HG03196 (cell line): ENCODE results near the gene DCD.
"Not testable (repeated sequence)": the region's sequence is repeated elsewhere in the genome, so short reads cannot be mapped to it uniquely, and the experiment has no call there.

Source experiments
- ATAC-seq: cut with Tn5 transposase; IDR thresholded peaks from one replicate; pipeline ENCODE4 v1.9.1; 2021; ENCODE audit not compliant: unreplicated experiment

DCD gene, protein sequence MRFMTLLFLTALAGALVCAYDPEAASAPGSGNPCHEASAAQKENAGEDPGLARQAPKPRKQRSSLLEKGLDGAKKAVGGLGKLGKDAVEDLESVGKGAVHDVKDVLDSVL

DNA sequence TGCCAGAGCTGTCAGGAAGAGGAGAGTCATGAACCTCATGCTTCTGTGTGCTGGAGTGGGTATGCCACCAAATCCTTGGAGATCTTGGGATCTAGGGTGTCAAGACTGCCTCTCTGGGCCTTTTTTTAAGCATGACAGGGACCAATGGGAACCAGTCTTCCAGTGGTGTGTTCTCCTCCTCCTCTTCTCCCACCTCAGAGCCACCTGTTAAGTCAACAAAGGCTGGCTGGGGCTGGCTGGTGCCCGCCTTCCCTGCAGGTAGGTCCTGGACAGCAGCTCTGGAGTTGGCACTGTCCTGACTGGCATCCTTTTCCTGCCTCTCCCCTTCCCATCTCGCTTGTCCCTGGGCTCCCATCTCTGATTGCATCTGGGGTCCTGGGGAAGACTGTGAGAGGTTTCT lies at the start of gene DCD:
DCD (minus strand) TSS at position 101 of the 400 bp plus-strand sequence; CDS start at position 39, 62 bp downstream.
- no peak for ATAC-seq

GRCh38 chr12:54697851-54698250 lies 49.7 kb upstream of the DCD start:
- ATAC-seq, result no peak

GRCh38 chr12:54692353-54692752 lies 44.2 kb upstream of the DCD start:
- no peak for ATAC-seq

DNA sequence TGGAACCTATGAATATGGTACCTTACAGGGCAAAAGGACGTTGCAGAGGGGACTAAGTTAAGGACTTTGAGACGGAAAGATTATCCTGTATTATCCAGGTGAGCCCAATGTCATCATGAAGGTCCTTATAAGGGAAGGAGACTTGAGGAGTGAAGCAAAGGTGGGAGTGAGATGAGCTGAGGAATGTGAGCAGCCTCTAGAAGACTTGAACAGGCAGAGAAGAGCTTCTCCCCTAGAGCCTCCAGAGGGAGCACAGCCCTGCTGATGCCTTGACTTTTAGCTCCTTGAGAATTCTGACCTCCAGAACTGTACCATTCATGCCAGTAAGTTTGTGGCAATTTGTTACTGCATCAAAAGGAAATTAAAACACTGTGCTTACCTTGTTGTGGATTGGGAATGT lies 41.8 kb upstream of the DCD start:
- ATAC-seq, result no peak

DNA sequence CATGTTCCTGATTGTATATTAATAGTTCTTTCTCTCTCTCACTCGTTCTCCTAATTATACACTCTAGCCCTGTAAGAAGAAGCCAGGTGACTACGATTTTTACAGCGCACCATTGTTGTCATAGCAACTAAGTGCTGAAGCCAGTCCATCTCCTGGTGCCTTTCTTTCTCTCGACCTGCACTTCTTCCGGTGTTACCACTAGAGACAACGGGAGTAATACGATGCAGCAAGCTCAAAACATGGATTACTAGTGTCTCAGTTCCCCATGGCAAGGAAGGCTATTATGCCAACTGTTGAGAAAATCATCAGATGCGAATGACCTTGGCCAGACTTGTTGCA lies 40.8 kb upstream of the DCD start:
- ATAC-seq, result no peak

DNA sequence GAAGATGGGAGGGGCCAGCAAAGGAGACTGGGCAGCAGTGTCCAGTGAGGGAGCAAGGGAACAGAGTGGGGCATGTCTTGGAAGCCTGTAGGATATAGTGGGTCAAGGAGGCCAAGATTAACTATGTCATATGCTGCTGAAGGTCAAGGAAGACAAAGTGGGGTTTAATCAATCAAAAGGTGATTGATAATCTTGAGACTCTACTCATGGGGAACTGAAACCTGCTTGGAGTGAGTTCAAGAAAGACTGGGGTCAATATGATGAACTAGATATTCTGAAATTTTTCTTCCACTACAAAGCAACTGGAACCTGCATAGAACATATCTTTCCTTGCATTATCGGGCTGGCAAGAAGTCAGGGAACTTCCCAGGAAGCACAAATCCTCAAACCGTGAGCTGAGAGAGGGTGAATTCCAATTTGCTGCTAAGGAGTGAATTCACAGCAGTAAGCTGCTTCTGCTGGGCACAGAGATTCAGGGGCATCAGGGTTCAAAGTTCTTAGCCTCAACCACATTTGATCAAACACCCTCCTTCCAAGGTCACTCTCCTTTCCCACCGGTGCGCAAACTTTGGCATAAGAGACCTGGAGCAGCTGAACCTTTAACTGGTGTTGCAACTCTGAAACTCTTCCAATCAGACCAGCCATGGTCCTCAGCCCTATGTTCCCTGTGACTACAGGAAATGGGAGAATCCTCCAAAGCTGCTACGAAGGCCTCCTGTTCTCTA lies 40.3 kb upstream of the DCD start:
- ATAC-seq, result no peak

DNA sequence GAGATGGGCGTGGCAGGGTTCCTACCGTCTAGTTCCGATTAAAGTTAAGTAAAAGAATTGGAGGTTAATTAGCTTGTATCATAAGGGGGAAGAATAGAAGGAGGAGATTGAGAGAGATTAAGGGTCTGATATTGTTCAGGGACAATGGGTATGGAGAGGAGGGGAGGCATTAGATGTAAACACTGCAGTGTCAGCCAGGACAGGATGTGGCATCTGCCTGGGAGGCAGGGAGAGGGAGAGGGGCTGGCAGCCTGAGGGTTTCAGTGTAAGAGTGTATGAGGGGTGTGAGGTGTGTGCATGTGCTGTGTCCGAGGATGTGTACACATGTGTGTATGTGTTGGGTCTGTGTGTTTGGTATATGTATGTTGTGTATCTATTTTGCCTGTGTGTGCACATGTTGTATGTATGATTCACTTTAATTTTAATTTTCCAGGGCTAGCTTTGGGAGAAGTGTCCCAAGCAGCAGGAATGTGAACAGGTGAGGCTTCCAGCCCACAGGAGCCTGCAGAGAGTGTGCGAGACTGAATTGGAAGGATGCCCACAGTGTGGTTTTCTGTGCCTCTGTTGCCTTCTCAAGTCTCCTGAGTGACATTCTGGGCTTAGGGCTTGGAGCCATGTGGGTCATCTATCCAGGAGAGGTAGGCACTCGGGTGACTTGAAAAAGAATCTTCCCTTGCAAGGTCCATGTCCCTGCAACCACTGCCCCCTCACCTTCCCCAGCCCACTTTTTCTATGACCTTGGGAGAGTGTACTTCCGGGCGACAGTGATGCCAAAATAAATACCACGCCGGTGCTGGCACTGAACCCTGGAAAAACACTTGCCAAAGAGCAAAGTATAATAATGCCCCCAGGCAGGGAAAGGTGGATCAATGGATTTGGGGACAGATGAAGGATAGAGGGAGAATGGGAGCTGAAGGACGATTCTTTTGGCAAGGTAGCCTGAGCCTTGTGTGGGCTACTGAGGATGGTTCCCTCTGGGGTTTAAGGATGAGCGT lies 36.8 kb upstream of the DCD start:
- no peak for ATAC-seq

DNA sequence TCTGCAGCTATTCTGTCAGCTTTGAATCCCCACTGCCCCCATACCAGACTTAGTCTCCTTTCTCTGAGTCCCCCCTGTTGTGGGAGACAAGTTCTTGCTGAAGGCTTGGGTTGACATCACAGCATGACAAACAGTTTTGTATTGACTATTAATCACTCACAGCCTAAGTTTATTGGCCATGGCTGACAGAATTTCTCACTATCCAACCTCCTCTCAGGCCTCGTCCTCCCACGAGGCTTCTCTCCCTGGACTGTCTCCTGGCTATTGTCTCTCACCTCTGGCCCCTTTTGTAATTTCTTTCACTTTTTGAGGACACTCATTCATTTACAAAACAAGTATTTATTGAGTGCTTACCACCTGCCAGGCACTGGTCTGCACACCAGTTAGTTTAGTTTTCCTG lies 35.2 kb upstream of the DCD start:
- no peak for ATAC-seq

DNA sequence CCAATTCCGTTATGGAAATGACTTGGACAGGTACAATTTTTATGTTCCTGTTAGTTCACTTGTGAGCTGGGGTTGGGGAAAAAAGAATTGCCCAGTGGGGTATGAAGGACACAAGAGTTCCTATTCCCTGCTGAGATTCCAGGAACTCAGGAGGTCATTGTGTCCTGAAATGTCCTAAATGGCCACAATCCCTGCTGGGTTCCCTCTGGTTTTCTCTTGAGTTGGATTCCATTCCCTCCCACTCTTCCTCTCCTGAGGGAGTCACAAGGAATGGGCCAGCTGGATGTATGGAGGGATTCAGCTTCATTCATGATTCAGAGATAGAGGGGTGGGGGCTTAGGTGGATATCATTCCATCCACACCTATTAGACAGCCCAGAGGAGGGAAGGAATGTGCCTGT lies 34.5 kb upstream of the DCD start:
- no peak for ATAC-seq

DNA sequence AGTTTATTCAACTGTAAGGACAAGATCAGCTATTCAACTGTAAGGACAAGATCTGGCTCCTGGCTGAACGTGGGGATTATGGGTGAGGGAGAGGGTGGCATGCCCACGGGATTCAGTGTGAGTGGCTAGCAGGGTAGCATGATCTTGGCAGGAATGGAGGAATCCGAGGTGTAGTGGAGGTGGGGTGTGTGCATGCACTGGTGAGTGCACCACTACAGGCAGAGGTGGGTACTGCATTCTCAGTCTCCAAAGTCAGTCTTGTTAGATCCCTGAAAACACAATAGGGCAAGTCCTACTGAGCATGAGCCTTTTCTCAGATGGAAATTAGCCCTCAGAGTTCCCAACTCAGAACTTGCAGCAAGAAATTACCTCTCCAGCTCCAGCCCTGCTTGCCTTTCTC lies 32.2 kb upstream of the DCD start:
- no peak for ATAC-seq

DNA sequence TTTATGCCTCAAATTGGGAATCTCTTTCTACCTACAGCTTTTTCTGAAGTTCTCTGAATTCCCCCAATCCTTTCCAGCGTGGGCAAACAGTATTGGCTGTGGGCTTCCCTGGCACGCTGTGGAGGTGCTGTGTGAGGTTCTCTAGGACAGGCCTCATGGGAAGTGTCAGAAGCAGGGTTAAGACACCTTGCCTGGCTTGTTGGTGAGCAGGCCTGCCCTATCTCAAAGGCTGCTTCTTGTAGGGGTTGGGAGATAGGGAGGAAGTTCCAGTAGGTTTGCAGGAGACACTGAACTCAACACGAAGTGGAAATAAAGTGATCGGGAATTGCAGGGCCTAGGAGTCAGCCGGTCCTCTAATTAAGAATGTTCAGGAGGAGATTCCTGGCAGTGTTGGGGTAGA lies 30.0 kb upstream of the DCD start:
- no peak for ATAC-seq

GRCh38 chr12:54667945-54668344 lies 19.8 kb upstream of the DCD start:
- no peak for ATAC-seq

DNA sequence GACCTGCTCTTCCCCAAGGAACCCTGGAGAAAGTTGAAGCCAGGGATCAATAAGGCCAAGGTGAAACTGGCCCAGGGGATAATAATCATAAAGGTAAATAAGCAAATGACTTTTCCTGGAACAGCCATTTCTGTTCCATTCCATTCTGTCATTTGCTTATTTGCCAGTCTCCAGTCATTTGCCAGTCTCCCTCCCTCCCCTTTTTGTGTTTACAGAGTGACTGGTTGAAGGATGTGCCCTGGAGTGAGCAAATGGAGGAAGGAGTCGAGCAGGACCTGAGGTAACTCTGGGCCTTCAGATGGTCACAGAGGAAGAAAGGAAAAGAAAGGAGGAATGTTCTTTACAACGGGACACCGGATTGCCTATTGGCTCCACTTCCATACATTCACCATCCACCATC lies 17.8 kb upstream of the DCD start:
- ATAC-seq, result no peak

- ATAC-seq, result not testable (repeated sequence)
Measured at GRCh38 chr12:54665022-54665635, 17.0 kb upstream of the DCD start.

- no peak for ATAC-seq
Measured at GRCh38 chr12:54663603-54664002, 15.4 kb upstream of the DCD start.

GRCh38 chr12:54662026-54662425 lies 13.9 kb upstream of the DCD start:
- no peak for ATAC-seq

DNA sequence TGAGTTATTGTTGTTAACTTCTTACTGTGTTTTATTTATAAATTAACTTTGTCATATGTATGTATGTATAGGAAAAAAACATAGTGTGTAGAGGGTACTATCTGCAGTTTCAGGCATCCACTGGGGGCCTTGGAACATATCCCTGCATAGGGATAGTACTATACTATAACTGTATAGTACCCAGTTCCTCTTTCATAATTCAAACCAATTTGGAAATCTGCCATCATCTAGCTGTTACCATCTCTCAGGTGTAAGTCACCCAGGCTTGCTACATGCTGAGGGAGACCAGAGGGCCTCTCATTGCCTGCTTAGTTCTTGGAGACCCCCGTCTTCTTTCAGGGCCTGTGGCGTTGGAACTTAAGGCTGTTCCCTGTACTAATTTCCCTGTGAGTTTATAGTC lies 12.9 kb upstream of the DCD start:
- no peak for ATAC-seq

GRCh38 chr12:54660320-54660962 lies 12.3 kb upstream of the DCD start:
- ATAC-seq, result no peak

- peak; percentile 55 for ATAC-seq
Measured at GRCh38 chr12:54658306-54659264, 10.4 kb upstream of the DCD start.

GRCh38 chr12:54657105-54657607 lies 9.0 kb upstream of the DCD start:
- ATAC-seq, result no peak
